A673 (cell line): ENCODE data around the gene ARHGAP26. TPM values are rescaled to one million over a fixed set of nuclear protein-coding genes. Genes with fewer than 3 reads are reported as not detected.

Source experiments
- BruUV-seq: library from RNA; stranded (reverse); fragments of 400-500 nt; replicated peaks from 2 replicates; lab custom pipeline; 2021; lab: Mats Ljungman, UMichigan
- CTCF ChIA-PET: fragments of 300-600 bp; sonication (Branson Sonifier 250); formaldehyde crosslinking; loops from one replicate; lab custom pipeline; 2022; ENCODE audit warnings: antibody characterized with exemption; lab: Charles Lee
- POLR2A ChIA-PET: fragments of 300-600 bp; sonication (Branson Sonifier 250); formaldehyde crosslinking; loops from one replicate; lab custom pipeline; 2022; ENCODE audit warnings: antibody characterized with exemption; ENCODE audit not compliant: low non-redundant PET; lab: Charles Lee
- DNase-seq: peaks from one replicate; pipeline ENCODE4 v3.0.0-alpha.2; 2015; ENCODE audit warnings: low spot score
- H3K27ac ChIP-seq: fragments of 200-600 bp; sonication (generic); 2 replicates; pipeline ENCODE4 v1.5.1; 2016; ENCODE audit warnings: mixed run types, low read depth, mild to moderate bottlenecking, mixed read lengths, antibody characterized with exemption, low read length; ENCODE audit not compliant: poor library complexity, severe bottlenecking
- H3K27me3 ChIP-seq: fragments of 200-600 bp; sonication (generic); replicated peaks from 2 replicates; pipeline ENCODE4 v1.6.1; 2017; ENCODE audit warnings: mixed run types, low read depth, mild to moderate bottlenecking, mixed read lengths, antibody characterized with exemption, low read length; ENCODE audit not compliant: insufficient read depth, poor library complexity
- H3K36me3 ChIP-seq: fragments of 200-600 bp; sonication (generic); 2 replicates; pipeline ENCODE4 v1.6.1; 2016; ENCODE audit warnings: mixed run types, mild to moderate bottlenecking, mixed read lengths, antibody characterized with exemption, low read length; ENCODE audit not compliant: insufficient read depth, poor library complexity, severe bottlenecking
- H3K4me1 ChIP-seq: fragments of 200-600 bp; sonication (generic); 2 replicates; pipeline ENCODE4 v1.6.1; 2017; ENCODE audit warnings: mixed run types, mild to moderate bottlenecking, mixed read lengths, antibody characterized with exemption, low read length; ENCODE audit not compliant: insufficient read depth, poor library complexity, severe bottlenecking
- H3K4me3 ChIP-seq: fragments of 200-600 bp; sonication (generic); 2 replicates; pipeline ENCODE4 v1.5.1; 2016; ENCODE audit warnings: low read depth, mixed run types, mild to moderate bottlenecking, mixed read lengths, low read length; ENCODE audit not compliant: poor library complexity, severe bottlenecking
- H3K9me3 ChIP-seq: fragments of 200-600 bp; sonication (generic); 2 replicates; pipeline ENCODE4 v1.6.1; 2016; ENCODE audit warnings: mixed run types, low read depth, mild to moderate bottlenecking, mixed read lengths, antibody characterized with exemption, low read length; ENCODE audit not compliant: poor library complexity, severe bottlenecking
- EZH2 ChIP-seq: fragments of 200-600 bp; sonication (generic); IDR thresholded peaks from 2 replicates; pipeline ENCODE4 v1.6.1; 2017; ENCODE audit warnings: borderline replicate concordance, low read depth, mild to moderate bottlenecking, mixed read lengths, antibody characterized with exemption, low read length; ENCODE audit not compliant: poor library complexity, severe bottlenecking
- intact Hi-C: fragments of 100-400 bp; cut with micrococcal nuclease; formaldehyde crosslinking; loops from one replicate; pipeline ENCODE4 v1.10.0; 2022; ENCODE audit not compliant: unreplicated experiment
- total RNA-seq: library from RNA; stranded (reverse); gene quantifications from 2 replicates; pipeline ENCODE4 v1.2.3, GENCODE V29; 2021
- TF ChIP-seq, protein P1 (sequence below): fragments of 300-800, 200-600 bp; sonication (generic); conservative IDR thresholded peaks from 2 replicates; pipeline ENCODE4 v1.5.1; 2017; ENCODE audit warnings: low read depth, mild to moderate bottlenecking, antibody characterized with exemption, low read length, moderate library complexity, mixed read lengths

The ARHGAP26 gene
- total RNA-seq, 1 experiment from 2014 or later = 25.5 TPM

DNA sequence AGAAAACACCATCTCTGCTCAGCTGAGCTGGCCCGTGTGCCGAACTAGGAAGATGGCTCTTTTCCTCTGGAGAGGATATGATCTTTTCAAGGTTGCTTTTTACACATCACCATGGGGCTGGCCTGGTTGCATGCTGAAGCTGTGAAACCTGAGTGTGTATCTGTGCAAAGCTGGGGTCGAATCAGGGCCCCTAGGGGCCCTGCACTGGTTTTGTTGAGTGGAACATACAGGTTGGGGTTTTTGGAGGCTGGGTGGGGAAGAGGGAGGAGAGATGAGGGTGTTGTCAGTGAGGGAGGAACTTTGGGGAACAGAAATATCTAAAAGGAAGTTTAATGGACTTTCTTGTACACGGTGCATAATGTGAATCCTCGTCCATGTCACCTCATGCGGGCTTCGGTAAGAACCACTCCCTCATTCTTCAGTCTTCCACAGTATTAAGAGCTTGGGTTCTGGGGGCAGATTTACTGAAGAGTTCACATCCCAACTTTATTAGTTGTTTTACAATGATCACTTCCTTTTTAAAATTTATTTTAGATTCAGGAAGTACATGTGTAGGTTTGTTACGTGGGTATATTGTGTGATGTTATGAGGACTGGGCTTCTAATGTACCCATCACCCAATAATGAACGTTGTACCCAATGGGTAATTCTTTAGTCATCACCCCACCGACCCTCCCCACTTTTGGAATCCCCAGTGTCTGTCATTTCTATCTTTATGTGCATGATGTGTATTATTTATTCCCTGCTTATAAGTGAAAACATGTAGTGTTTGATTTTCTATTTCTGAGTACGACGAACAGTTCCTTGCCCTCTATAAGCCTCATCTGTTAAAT is 395.1 kb downstream of the ARHGAP26 start:
- no peaks in the 10 kb centered on the region for H3K27me3 ChIP-seq
- intact Hi-C loops = no loop called here
- H3K9me3 ChIP-seq = no peaks in the 10 kb centered on the region
- no peak overlapping the region for H3K27ac ChIP-seq
- ChIA-PET POLR2A (no interaction called here), CTCF (no interaction called here)
- BruUV-seq = no TSS peak
- DNase-seq = no peak
- no peaks in the 10 kb centered on the region for H3K4me1 ChIP-seq
- no peaks in the 10 kb centered on the region for H3K36me3 ChIP-seq
- TF ChIP-seq, protein P1, sequence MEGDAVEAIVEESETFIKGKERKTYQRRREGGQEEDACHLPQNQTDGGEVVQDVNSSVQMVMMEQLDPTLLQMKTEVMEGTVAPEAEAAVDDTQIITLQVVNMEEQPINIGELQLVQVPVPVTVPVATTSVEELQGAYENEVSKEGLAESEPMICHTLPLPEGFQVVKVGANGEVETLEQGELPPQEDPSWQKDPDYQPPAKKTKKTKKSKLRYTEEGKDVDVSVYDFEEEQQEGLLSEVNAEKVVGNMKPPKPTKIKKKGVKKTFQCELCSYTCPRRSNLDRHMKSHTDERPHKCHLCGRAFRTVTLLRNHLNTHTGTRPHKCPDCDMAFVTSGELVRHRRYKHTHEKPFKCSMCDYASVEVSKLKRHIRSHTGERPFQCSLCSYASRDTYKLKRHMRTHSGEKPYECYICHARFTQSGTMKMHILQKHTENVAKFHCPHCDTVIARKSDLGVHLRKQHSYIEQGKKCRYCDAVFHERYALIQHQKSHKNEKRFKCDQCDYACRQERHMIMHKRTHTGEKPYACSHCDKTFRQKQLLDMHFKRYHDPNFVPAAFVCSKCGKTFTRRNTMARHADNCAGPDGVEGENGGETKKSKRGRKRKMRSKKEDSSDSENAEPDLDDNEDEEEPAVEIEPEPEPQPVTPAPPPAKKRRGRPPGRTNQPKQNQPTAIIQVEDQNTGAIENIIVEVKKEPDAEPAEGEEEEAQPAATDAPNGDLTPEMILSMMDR = no peak
- no peak for TF ChIP-seq EZH2
- no peak overlapping the region for H3K4me3 ChIP-seq

GRCh38 chr5:143166090-143166489 is 395.9 kb downstream of the ARHGAP26 start:
- no TSS peak for BruUV-seq
- no peak for DNase-seq
- no peaks in the 10 kb centered on the region for H3K4me1 ChIP-seq
- H3K36me3 ChIP-seq = no peaks in the 10 kb centered on the region
- TF ChIP-seq, protein P1 = no peak
- TF ChIP-seq EZH2 = no peak
- H3K27me3 ChIP-seq = no peaks in the 10 kb centered on the region
- intact Hi-C loops = no loop called here
- POLR2A ChIA-PET = no interaction called here
- CTCF ChIA-PET = no interaction called here
- no peak overlapping the region for H3K4me3 ChIP-seq
- H3K9me3 ChIP-seq = no peaks in the 10 kb centered on the region
- H3K27ac ChIP-seq = no peak overlapping the region

DNA sequence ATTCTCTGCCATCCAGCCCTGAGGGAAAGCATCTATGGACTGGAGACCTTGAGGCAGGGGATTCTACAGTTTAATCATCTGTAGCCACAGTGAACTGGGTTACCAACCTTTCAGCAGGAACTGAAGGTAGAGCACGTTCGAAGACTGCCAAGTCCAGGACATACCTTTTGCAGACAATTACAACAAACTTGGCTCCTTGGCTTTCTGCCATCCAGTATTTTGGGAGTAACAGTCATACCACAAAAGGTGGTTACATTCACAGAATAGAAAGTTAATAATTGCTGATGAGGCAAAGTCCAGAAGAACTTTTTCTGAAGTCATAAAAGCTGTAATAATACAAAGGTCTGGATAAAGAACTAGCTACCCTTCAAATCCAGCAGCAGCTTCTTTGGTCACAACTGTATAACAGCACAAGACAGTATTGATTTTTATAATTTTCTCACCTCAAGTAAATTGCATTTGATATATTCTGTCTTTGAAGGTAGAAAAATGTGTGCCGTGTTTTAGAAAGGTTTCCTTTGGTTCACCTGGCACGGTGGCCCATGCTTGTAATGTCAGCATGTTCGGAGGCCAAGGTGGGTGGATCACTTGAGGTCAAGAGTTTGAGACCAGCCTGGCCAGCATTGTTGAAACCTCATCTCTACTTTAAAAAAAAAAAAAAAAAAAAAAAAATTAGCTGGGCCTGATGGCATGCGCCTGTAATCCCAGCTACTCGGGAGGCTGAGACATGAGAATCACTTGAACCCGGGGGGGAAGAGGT is 396.7 kb downstream of the ARHGAP26 start:
- POLR2A ChIA-PET = no interaction called here
- Histone ChIP-seq H3K4me1 (no peaks in the 10 kb centered on the region), H3K4me3 (no peak overlapping the region), H3K36me3 (no peaks in the 10 kb centered on the region), H3K27me3 (no peaks in the 10 kb centered on the region), H3K27ac (no peak overlapping the region), H3K9me3 (no peaks in the 10 kb centered on the region)
- TF ChIP-seq EZH2 = no peak
- intact Hi-C loops = no loop called here
- CTCF ChIA-PET = no interaction called here
- no peak for DNase-seq
- BruUV-seq = no TSS peak
